G401.6 (cell line): ENCODE data around the gene ST8SIA5.

Experiments
- FAIRE-seq: peaks from 2 replicates; lab custom pipeline; 2012; peaks lifted over from hg19 to GRCh38; lab: Jason Lieb, UNC

The ST8SIA5 gene

GRCh38 chr18:46668694-46669093 is 88.2 kb downstream of the ST8SIA5 start:
- FAIRE-seq, result no peak

DNA sequence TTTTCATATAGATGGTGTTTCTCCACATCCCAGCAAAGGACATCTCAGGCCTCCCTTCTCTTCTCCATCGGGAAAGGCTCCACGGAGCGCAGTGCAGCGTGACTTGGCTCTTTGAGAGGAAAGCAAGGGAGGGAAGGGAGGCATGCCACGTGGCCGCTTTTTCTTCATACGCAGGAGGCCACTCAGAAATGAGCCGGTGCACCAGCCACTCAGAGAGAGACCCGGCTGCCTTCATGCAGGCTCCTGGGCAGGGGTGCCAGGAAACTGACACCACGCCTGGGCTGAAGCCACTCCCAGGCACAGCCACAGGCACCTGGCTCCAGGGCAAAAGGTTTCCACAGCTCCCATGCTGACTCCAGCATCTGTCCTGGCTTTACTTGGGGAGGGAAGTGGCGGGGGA is 88.7 kb downstream of the ST8SIA5 start:
- FAIRE-seq, result no peak

DNA sequence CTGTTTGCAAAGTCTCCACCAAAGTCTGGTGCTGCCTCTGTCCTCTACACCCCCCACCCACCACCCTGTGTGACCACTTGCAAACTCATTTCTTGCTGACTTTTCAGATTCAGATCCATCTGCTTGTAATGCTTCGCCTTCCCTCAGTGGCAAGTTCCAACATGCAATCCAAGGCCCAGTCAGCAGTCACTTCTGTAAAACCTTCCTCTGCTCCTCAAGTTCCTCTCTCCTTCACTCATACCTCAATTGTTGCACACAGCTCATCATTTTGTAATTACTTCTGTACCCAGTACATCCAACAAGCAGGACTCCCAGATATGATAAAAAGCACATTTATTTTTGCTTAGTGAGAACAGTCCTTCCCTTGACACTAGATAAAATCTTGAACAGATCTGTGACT is 93.3 kb downstream of the ST8SIA5 start:
- FAIRE-seq, result no peak

- FAIRE-seq, result no peak
Observed at GRCh38 chr18:46660957-46661749, 95.7 kb downstream of the ST8SIA5 start.

DNA sequence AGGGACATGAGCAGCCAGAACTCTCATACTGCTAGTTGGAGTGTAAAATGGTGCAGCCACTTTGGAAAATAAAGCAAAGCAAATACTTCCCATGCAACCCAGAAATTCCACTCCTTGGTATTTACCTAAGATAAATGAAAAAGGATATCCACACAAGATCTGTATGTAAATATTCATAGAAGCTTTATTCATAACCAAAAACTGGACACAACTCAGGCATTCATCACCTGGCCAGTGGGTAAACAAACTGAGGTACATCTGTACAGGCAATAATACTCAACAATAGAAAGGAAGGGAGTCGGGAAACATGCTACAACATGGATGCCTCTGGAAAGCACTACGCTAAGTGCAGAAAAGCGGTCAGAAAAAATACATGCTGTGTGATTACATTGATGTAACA is 97.4 kb downstream of the ST8SIA5 start:
- no peak for FAIRE-seq

DNA sequence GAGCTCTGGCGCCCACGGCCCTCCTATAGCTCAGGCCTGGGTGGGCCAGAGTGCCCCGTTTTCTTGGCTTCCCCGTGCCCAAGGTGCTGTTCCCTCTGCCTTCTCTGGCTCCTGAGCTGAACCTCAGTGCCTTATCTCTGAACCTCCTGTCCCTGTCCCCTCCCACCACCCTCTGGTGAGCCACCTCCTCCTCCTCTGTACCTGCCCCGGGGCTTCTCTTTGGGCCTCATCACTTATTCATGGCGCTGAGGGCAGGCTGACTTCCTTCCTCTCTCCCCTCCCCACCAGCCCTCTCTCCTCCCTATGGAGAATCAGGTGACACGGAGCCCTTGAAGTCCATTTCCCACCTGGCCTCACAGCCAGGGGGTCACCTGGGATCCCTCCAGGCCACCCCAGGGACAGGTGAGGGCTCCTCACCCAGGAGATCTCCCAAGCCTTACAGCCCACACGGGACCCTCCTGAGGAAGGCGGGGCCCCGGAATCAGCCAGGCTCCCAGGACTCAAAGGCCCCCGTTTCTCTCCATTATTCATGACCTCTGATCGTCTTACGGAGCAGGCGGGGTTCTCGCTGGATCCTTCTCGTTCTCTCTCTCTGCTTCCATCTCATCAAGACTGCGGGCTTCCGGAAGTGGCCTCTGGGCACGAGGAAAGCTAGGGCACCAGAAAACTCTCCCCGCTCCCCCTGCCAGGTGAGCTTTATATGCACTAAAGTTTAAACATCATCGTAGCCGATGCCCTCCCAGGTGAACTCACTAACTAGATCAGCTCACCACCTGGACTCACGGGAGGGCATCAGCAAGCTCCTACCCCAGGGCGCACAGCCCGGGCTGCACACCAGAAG is 99.5 kb downstream of the ST8SIA5 start, which contains the start of gene LOXHD1:
Gene LOXHD1, minus strand, starts transcription at position 106 of the 841 bp plus-strand sequence. CDS start 187 bp downstream, outside the sequence.
- no peak for FAIRE-seq

DNA sequence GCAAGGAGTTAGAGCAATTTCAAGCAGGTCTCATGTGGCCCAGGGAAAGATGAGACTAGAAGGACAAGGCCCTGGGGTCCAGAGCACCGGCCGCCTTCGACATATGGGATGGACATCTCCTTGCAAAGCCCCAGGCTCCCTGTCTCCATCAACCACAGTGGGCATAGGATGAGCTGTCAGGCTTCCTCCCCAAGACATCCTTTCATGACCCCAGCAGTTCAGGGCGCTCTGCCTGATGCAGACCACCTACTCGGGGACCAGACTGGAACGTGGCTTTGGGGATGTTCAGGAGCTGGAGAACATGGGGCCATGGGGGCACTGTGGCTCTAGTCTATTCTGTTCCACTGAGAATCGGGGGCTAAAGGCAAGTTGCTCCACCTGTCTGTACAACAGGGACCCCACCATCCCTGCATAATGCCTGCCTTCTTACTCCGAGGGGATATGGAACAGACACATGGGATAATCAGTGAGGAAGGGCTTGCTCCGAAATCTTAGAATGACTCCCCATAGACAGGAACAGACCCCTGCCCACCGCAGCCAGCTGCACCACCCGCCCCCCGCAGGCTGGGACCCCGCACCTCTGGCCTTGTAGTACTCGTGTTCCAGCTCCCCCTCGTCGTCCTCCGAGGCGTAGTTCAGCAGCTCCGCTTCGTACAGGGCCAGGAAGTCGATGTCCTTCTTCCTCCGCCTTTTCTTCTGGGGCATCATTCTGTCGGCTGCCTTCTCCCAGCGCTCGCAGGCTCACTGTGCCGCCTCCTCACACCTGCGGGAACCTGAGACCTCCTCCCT is 100.3 kb downstream of the ST8SIA5 start:
- no peak for FAIRE-seq

DNA sequence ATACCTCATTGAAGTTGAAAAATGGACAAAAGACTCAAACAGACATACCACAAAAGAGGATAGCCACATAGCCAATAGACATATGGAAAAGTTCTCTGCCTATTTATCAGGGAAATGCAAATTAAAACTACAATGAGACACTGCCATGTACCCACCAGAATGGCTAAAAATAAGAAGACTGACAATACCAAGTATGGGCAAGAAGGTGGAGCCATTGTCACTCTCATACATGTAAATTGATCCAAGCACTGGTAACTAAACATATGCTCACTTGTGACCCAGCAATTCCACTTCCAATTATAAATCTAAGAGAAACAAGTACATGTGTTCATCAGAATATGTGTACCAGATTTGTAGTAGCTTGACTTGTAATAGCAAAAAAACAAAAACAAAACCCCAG is 104.5 kb downstream of the ST8SIA5 start:
- FAIRE-seq, result no peak

DNA sequence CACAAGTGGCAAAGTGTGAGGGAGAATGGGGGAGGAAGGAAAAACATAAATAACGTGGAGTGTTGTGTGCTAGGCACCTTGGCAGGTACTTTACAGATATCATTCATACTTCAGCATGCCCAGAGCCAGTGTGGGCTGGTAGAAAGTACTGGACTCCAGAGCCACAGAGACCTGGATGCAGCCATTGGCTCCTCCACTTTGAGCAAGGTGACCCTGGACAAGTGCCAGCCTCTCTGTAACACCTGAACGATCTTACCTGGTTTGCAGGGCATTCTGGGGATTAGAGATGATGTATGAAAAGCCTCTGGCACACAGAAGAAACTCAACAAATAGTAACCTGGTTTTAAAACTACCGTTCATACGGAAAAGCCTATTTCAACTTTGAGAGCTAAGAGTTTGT is 106.2 kb downstream of the ST8SIA5 start:
- FAIRE-seq, result no peak

GRCh38 chr18:46649071-46649862 is 107.6 kb downstream of the ST8SIA5 start:
- no peak for FAIRE-seq

GRCh38 chr18:46646468-46646867 is 110.4 kb downstream of the ST8SIA5 start:
- FAIRE-seq, result no peak

GRCh38 chr18:46642561-46642960 is 114.3 kb downstream of the ST8SIA5 start:
- FAIRE-seq, result no peak

GRCh38 chr18:46641917-46642316 is 114.9 kb downstream of the ST8SIA5 start:
- FAIRE-seq, result no peak

DNA sequence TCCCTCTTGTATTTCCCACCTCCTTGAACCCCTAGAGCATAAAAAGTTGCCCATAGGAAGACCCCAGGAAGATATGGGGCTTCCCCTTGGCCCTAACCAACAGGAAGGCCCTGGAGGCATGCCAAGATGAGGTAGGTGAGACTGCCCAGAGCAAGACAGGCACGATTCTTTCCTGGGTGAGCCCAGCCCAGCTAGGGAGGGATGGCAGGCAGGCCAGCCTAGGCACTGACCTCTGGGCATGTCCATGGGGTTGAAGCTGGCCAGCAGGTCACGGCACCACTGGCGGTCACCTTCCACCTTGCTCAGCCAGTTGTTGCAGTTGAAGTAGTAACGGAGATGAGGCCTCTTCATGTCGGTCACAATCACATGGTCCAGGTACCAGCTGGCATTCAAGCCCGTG is 117.5 kb downstream of the ST8SIA5 start:
- FAIRE-seq, result no peak

DNA sequence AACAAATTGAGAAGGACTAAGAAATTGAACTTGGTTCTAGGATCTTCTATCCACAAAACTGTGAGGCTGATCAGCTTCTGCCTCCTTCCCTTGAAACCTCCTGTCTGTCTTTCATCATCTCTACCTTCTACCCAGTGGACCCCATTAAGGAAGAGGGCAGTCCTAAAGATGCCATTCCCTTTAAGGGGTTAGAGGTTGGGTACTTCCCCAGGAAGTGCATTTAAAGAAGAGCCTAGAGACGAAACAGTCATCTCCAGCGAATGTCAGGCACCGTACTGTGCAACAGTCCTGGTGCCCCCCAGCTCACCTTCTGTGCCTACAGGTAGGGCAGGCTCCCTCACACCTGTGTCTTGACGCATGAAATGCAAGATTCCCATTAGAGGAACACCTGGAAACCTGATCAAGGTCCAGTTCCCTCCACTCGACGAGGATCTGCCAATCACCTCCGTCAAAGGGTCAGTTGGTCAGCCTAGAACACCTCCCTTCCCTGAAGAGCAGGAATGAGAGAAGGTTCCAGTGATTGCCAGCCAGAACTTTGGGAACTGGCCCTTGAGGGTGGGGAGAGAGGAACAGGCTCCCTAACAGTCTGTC is 120.7 kb downstream of the ST8SIA5 start:
- no peak for FAIRE-seq

DNA sequence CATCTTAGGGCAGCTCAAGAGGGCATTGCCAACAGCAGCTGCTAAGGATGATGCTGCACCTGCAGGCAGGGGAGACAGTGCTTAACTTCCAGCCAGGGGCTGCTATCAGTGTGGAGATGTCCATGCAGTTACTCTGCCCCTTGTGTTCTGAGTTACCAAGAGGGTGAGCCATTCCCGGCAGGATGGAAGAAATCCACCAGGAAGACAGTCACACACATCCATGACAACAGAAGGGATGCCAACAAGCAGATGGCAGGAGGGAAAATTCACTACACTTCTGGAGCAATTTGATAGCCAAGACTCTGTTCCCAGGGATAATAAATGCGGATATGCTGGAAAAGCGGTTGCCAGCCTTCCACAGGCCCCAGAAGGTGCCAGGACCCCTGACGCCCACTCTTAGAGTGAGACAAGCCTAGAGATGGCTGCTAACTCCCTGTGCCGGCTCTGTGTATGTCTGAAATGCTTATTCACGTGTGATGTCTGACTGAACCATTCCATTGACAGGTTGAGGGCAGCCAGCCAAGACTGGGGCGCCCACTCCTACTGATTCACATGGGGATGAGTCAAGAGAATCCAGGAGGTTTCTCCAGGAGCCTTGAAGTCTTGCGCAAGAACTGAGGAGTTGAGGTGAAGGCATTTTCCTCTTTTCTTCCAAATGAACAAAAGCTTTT is 124.3 kb downstream of the ST8SIA5 start:
- no peak for FAIRE-seq

- FAIRE-seq, result no peak
Observed at GRCh38 chr18:46630991-46631390, 125.9 kb downstream of the ST8SIA5 start.

DNA sequence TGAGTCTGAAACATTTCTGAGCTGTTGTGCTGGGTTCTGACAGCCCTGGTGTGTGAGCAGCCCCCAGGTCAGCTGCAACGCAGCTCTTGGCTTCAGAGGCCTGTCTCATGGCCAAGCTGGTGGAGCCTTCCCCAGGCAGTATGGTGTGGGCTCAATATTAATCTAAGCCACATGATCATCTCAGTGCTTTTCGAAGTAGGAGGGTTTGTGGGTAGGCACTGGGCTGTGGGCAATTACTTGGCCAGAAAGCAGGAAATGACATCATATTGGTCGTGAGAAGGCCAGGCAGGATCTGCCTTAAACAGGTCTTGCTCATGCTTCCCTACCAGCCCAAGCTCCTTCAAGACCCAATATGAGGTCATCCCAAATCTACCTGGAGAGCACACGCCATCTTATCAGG is 126.7 kb downstream of the ST8SIA5 start:
- FAIRE-seq, result no peak

- no peak for FAIRE-seq
Observed at GRCh38 chr18:46629361-46629760, 127.5 kb downstream of the ST8SIA5 start.

DNA sequence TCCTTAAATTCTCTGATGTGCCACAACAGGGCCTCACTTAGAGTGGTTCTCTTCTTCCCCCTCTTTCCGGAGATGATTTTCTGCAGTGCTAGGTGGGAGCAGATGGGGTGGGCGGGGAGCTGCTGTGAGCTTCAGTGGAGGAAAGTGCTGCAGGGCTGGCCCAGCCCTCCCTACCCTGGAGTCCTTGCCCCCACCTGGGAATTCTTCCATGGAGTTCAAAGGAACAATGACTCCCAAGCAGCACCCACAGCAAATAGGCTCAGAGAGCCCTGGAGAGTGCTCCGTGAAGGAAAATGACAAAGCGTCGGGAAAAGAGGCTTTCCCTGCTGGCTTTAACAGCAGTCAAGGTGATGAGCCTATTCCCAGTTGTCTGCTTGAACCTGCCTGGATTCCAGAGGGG is 128.6 kb downstream of the ST8SIA5 start:
- FAIRE-seq, result no peak

DNA sequence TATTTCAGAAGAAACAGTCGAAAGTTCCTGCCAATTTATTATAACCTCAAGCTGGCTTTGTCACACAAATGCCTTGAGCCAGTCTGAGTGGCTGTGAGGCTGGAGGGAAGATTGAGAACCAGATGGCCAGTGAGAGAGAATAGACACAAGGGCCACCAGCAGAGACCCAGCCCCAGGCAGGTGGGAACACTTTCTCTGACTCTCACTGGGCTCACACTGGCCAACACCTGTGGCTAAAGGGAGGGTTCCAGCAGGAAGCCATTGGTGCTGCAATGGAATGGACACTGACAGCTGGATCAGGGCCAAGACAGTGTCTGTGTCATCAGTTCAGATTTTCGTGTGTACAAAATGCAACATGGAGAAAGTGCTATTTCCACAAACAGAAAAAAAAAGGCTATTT is 129.7 kb downstream of the ST8SIA5 start:
- FAIRE-seq, result no peak
